ENCODE results near the gene CD300C.

GRCh38 chr17:74516561-74517328, 29.2 kb downstream of the CD300C start:
- TF ChIP-seq CTCF (IDR thresholded peaks at IDR 0.05), result no peak
- TF ChIP-seq POLR2A (IDR thresholded peaks at IDR 0.05), result no peak
- no peak for TF ChIP-seq POLR2AphosphoS5 (IDR thresholded peaks at IDR 0.05; ENCODE audit: insufficient read depth in 1 of 2, low read depth in 1 of 2)

Measured in vagina (tissue), 2 donors.